SHP77 (cell line): Measurements from ENCODE around the gene NAV2.
"Not testable (repeated sequence)": the region's sequence is repeated elsewhere in the genome, so short reads cannot be mapped to it uniquely, and the experiment has no call there.

Experiments used
- DNase-seq, 2 experiments: peaks; one replicate each; lab custom pipeline; 2025; lab: John Stamatoyannopoulos, UW

NAV2 gene

DNA sequence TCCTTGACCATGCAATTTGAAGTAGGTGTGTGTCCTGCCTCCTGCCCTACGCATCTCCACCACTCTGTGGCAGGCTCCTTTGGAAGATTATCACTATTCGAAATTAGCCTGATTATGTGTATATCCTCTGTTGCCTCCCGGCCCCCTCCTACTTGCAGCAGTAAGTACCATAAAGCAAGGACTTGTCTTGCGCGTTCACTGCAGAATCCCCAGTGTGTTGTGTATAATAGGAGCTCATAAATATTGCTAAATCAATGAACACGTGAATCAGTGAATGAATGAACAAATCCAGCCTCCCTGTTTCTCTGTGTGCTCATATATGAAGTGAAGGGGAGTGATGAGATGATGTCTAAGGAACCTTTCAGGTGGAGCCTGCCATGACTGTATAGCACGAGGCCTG lies 237.0 kb downstream of the NAV2 start:
- DNase-seq: no peak

DNA sequence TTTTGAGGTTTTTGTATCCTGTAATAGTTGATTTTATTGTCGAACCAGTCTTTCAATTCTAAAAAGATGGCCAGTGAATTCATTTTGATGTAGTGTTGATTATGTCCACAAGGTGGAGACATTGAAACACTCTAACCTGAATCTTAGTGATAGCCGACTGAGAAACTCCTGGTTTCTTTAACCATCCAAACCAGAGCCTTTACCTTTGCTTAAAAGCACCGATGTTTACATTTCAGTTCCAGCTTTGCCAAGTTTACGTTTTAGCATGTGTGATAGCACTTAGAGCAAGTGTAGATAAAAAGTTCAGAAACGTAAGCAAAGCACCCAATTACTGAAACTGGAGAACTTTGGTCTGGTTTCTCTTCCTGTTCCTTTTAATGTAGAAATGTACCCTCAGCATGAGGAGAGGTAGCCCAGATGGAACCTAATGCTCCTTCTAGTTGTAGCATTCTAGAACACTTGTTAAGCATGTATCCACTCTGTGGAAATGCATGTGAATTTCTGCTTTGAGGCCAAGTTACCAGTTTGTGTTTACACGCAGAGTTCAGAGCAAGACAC lies 239.0 kb downstream of the NAV2 start:
- DNase-seq: peak in 1 of 2 experiments; percentile 21

DNA sequence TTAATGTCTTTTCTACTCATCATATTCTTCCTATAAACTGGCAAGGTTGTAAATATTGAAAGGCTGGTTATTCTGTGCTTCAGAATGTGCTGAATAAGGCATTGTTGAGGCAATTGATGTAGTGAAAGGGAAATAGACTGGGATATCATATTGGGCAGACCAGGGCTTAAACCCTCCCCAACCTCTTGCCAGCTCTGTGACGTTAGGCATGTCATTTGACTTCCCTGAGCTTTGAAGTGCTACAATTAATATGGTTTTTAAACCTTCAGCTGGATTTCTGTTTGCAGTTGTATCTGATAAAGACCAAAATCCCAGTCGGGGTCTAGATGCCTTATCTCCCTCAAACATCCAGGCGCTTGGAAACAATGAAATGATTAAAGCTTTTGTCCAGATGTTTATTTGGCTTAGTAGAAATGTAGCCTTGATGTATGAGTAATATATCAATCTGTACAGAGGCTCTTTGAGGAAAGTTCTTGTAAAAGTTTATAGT lies 239.5 kb downstream of the NAV2 start:
- DNase-seq: no peak

DNA sequence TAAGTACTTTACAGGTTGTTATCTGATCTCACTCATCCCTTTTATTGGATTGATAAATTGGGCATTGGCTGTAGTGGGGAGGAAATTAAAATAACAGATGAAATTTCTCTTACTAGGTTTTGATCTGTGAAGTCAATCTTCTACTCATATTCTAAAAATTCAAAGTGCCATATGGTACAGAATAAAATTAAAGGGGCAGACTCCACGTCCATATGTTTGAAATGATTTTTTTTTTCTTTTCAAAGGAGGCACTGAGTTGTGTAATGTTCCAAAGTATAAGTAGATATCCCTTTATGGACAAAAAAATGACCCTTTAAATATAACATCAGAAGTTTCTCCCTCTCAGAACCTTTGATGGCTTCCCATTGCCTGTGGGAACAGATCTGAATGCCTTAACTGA lies 240.3 kb downstream of the NAV2 start:
- no peak for DNase-seq

DNA sequence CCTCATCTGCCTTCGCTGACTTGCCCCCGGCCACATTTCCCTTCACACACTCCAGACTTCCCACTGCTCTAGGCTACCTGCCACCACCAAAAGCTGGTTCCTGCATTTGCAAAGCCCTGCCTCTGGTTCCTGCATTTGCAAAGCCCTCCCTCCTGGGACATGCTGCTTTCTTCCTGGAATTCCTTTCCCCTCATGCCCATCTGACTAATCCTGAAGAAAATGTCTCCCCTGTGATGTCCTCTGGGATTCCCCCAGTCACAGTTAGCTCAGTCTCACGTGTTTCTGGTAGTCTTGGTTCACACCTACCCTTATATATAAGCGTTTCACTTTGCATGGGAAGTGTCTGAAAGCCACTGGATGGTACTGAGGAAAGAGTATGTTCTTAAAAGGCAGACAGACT lies 240.7 kb downstream of the NAV2 start:
- DNase-seq: no peak

DNA sequence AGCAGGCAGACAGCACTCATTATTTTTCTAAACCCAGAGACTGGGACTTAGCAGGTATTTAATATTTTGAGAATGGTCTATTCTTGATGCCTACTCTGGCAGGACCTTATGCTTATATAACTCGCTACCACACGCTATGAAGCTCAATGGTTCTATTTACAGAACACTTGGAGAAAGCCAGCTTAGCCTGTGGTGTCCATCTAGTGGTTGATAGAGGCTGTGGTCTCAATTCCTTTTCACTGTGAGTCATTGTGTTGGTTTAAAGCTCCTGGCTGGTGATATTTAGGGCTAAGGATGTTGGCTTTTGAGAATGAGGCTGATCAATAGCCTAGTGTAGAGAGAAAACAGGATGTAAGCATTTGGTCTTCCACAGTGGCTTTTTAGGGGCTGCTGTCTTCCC lies 241.3 kb downstream of the NAV2 start:
- DNase-seq: peak; percentile 49 to 62

DNA sequence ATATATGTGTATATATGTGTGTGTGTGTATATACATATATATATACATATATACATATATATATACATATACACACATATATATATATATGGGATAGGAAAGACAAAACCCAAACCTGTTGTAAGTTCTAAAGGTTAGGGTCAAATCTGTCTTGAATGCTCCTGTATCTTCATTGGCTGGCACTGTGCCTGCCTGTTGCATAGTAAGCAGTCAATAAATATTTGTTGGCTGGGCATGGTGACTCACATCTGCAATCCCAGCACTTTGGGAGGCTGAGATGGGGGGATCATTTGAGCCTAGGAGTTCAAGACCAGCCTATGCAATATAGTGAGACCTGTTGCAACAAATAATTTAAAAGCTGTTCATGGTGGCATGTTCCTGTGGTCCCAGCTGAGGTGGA lies 242.3 kb downstream of the NAV2 start:
- no peak for DNase-seq

DNA sequence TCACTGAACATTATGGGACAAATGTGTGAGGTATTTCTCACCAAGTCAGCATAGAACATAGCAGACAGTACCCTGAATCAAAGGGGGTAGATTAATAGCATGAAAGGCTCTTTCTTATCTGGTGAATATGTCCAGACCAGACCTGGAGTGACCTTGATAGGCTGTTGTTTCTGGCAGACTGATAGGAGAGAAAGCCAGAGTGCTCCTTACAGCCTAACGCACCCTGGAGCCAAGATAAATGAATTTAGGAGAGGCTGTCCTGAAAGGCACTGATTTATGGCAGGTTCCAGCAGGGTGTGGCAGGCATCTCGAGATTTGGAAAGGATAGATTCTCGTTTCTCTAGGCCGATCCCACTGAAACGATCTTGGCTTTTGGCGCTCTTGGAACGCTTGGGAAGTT lies 243.0 kb downstream of the NAV2 start:
- no peak for DNase-seq

DNA sequence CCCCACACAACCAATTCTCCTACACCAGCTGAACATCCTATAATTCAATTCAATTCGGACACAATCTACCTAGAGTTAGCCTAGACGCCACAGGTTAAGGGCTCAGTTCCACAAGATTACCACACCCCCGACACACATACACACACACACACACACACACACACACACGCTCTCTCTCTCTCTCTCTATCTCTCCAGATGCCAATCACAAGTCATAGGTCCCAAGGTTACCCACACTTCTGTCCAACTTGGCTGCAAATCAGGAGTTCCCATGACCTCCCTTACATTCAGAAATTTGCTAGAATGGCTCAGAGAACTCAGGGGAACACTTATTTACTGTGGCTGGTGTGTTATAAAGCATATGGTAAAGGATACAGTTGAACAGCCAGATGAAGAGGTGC lies 243.6 kb downstream of the NAV2 start:
- DNase-seq: no peak

DNA sequence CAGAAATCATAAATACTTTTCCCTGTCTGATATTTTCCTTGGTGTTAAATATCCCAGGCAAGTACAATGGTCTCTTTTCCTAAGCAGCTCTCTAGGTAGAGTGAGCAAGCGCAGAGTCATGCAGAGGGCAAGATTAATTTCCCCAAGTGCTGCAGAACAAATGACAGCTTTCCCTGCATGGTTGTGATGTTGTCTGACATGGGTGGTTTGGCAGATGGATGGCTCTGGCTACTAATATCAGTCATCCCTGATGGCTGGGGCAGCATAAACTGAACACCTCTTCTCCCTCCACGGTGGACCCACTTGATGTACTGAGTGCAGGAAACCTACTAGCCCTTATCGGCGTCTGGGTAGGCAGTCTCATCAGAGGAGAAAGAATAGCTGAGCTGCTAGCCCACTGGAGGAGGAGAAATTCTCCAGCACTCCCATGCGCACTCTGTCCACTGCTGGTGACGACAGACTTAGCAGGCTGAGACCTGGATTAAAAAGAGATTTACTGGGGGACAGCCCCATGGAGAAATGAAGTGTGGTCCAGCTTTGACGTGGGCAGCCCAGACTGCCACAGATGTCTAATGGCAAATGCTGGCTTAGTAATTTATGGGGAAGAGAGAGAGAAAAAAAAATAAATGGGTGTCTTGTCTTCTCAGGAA lies 244.8 kb downstream of the NAV2 start:
- DNase-seq: no peak

DNA sequence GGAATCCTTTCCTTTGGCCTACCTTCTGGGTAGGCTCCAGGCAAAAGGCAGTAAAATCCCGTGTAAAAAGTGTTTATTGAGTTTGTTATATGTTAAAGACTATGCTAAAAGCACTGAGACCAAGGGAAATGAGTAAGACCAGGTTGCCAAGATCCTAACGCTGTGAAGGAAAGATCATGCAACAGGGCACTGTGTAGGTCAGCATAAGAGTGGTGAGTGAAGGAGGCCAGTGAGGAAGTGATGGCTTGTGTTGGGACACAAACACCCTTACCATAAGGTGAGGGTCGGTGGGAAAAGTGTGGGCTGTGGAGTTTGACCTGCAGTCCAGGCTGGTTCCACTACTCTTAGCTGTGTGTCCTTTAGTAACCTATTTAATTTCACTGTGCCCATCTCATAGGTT lies 245.6 kb downstream of the NAV2 start:
- no peak for DNase-seq

DNA sequence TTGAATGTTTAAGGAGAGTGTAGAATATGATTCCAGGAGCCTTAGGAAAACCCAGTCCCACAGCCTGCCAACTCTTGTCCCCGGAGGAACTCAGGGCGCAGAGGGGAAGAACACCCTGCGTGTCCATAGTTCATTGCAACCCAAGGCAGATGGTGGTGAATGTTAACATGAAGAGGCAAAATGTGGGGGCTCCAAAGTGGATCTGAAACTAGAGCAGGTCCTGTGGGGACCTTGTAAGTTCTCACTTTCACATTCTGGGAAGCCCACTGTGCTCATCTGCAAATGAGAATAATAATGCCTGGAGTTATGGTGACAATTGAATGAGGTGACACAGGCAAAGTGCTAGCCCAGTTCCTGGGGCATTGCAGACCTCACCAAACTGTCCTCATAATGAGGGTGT lies 246.6 kb downstream of the NAV2 start:
- DNase-seq: no peak

DNA sequence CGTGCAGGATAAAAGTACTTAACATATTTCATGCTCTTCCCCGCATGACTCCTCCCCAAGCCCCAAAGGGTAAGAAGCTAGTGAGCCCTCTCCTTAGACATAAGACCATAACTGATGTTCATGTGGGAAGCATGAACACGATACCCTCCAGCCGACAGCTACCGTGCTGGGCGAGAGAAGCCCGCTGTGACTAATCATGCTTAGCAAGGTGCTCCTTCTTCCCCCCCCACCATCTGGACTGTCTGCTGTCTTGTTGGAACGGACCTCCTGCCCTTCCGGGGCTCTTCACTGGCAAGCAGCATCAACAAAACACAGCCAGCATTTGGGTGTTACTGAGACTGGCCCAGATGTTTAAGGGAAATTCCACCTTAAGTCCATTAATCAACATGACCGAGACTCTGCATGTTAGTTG lies 247.0 kb downstream of the NAV2 start:
- DNase-seq: no peak

DNA sequence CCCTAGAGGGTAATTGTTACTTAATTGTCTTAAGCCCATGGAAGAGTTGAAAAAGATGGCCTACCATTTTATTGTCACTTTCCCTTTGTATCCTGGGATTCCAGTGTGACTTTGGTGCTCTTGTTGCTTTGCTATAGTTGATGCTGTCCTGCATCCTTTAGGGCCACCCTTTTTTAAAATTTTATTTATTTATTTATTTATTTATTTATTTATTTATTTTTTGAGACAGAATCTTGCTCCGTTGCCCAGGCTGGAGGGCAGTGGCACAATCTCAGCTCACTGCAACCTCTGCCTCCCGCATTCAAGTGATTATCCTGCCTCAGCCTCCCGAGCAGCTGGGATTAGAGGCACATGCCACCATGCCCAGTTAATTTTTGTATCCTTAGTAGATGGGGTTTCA lies 247.8 kb downstream of the NAV2 start:
- DNase-seq: not testable (repeated sequence)

DNA sequence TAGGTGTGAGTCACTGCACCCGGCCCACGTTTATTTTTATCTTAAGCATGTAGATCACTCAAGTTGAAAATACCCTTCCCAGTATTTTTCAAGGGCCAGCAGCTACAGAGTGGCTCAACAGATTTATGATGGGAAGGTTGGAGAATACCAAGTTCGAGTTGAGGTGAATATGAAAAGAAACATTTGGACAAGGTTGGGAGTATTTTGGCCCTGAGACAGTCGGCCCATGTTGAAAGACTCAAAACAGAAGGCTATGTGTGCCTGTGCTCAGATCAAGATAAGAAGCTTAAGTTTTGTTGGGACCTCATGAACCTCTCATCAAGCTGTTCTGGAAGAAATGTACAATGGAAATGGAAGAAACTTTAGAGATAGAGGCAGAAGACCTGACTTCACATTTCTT lies 248.6 kb downstream of the NAV2 start:
- no peak for DNase-seq

DNA sequence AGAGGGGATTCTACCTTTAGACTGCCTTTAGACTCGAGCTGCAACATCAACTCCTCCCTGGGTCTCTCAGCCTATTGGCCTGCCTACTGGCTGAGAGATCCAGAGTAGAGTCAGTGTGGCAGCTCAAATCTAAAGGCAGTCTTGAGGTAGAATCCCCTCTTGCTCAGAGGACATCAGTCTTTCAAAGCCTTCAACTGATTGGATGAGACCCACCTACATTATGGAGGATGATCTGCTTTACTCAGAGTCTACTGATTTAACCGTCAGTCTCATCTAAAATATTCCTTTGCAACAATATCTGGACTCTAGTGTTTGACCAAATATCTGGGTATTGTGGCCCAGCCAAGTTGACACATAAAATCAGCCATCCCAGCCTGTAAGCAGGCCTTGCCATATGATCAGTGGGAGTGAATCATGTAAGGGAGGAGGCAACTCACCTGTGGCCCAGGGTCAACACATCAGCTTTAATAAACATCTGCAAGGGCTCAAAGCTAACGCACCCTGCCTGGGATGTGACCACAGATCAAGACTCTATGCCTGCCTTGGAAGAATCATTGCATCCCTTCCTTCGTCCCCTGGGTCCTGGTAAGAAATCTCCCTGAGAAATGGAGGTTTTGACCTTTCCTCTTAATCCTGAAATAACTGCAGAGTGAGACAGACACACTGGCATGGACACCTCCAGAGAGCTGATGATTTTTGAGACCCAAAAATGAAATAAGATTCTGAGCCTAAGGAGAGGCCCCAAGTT lies 249.6 kb downstream of the NAV2 start:
- no peak for DNase-seq

DNA sequence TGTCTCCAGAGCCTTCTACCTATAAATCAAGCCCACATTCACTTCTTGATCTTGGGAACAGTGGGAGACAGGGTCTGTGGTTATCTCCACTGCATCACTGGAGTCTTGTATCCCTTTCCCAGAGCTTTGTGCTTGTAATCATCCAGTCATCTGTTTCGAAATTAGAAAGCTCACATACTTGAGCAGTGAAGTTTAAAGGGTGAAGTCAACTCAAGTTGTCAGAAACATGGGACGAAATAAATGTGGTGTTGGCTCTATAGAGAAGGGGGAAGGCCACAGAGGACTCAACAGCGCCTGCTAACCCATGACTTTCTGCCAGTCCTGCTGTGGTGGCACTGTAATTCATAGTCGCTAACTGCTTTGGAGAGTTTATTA lies 250.2 kb downstream of the NAV2 start:
- no peak for DNase-seq

DNA sequence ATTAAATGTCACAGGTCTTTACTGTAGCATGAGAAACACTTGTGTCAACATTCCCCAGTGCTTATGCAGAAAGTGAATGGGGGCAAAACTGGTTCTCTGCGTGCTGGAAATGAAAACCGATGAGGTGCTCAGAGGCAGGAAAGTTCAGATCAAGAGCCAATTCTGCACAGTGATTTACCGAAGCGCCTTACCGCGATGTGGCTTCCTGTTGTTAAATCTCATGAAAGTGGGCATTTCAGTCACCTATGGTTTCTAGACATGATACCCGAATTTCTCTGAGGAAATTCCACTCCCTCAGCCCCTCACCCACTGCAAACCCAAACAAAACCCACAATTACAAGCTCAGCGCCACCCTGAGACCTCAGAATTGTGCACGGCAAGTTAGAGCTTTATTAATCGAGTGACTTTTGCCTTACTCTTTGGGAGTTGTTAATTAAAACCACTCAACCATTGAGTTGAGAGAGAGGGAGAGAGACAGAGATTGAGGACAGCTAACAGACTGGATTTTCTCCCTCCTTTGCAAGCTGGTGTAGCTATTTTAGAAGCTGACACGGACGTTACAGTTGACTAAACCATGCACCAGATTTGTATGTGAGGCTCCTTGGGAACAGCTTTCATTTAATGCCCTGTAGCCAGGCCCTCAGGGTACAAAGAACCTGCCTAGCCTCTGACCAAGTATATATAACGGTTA lies 251.2 kb downstream of the NAV2 start:
- DNase-seq: no peak

DNA sequence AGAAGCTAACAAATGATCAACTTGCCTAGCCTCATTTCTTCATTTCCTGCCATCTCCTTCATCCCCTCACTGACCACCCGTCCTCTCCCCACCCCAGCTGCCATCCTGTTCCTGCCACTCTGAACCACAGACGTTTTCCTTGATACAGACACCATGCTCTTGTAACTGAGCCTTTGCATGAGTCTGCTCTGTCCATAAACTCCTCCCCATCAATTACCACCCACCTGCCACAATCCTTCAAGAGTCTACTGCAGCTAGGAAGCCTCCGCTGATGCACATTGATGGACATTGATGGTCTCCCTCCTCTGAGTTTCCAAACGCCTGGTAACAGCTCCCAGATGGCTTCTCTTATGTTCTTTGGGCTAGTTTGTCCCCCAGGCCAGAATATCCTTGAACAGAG lies 253.8 kb downstream of the NAV2 start:
- DNase-seq: no peak

DNA sequence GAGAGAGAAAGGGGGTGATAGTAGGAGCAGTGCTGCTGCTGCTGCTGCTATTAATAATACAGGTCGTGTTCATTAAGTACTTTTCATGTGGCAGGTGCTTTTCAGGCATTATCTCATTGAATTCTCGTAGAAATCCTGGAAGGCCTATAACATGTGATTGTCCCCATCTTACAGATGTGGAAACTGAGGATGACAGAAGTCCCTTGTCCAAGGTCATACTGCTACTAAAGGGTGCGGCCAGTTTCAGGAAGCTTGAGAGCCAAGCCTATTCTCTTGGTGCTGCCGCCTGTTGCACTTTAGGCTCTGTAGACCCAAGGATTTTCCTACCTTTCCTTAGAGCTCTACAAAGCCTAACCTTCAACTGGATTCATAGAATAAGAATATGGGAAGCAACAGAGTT lies 254.3 kb downstream of the NAV2 start:
- DNase-seq: no peak

DNA sequence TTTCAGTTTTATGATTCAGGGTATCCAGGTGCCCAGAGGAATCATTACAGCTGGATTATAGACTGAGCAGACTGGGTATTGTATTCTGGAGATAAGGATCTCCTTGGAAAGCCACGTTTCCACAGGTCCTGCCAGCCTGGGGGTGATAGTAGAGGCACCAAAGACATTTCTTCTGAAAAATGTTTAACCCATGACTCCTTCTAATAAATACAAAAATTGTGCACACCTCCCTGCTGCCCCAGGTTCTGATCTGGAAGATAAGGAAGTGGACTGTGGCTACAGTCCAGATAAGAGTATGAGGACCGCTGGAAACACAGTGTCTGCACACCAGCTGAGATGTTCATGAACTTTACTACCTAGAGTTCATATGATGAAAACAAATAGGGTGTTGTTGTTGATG lies 255.2 kb downstream of the NAV2 start:
- DNase-seq: no peak

DNA sequence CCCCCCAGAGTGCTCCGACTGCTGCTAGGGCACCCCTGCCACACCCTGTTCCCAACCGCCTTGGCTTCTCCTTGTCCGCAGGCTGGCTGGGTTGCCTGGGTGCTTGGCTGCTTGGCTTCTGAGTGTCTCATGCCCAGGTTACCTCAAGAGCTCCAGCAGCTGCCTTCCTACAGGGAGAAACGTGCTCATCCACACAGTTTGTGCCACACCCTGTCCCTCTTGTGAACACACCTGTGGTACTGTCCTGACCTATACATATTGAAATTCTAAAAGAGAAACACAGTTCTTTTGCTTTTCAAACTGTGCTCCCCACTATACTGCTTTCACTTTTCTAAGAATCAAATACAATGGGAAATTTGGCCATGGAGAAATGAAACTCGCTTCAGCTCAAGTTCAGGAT lies 256.2 kb downstream of the NAV2 start:
- DNase-seq: no peak

DNA sequence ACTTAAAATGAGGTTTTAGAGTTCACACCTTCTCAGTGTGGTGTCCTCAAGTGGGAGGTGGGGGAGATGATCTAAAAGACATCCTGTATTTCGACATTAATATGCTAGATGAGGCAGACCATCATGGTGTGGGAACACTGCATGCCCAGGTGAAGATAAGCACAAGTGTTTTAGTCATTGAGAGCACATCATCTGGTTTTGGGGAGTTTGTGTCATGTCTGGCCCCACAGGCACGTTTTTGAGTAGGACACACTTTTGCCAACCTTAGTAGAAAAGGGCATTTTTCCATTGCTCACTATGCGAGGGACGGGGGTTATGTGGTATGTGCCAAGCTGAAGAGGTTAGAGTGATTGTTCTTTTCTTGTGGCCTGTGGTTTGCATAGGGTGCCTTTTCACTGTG lies 258.3 kb downstream of the NAV2 start:
- DNase-seq: no peak
